ENCODE data around the gene HOXC9. TPM values are rescaled to one million over a fixed set of nuclear protein-coding genes. Genes with fewer than 3 reads are reported as not detected.

Gene HOXC9
- total RNA-seq, 1 experiment from 2014 or later = 7.8 TPM

DNA sequence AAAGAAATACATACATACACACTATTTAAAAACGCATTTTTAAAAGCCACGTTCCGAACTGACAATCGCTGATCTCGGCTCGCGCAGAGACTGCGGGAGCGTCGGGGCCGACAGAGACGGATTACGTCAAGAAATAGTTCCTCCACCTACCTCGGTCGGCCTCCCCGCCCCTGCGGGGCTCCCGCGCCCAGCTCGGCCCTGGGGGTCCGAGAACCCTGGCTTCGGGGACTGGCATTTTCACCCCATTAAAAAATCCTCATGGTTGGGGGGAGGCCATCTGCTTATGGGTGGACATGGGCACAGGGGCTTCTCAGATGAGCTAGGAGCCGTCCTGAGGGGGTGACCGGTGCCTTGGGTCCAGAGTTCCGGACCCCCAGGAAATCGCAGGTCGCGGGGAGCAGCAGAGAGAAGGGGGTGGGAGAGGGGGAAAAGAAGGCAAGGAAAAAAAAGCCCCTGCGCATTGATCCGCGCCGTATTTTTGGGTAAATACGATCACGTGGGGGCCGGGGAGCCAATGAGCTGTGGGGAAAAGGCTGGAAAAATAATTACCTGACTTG is 324 bp upstream of the HOXC9 start:
- peak; percentile 86 for DNase-seq (ENCODE audit: low read depth)

DNA sequence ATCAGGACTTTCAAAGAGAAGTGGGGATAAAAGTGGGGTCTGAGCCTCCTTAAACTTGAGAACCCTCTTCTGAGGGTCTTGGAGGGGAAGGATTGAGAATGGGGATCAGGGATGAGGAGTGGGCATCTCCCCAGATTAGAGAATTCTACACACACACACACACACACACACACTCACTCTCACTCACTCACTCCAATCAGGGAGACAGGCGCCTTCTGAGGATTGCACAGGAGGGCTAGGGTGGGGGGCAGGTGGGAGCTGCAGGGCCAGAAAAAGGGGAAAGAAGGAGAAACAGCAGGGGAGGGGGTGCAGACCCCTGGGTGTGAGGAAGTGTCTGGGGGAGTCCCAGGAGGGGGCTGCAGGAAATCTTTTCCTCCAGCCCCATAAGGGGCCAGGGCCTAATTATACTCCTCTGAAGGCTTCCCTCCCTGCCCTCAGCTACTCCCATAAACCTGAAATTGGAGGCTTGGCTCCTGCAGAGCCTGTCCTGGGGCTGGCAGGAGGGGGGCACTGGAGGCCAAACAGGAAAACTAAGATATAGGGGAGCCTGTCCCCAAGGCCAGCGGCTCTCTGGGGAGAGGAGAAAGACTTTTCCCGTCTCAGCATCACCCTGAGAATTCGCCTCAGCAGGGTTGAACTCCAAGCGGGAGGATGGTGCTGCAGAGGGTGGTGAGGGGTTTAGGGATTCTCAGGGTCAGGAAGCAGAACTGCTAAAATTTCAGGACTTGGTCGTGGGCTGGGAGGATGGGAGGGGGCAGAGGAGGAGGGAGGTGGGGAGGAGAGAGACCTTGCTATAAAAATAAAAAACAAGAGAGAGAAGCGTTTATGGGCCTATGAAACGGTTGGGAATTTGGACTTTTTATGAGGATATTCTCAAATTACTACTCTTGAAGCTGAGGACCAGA is 1.6 kb downstream of the HOXC9 start:
- DNase-seq (ENCODE audit: low read depth) = peak; percentile 11

- no peak for DNase-seq (ENCODE audit: low read depth)
Observed at GRCh38 chr12:54002278-54002914, 2.4 kb downstream of the HOXC9 start.

DNA sequence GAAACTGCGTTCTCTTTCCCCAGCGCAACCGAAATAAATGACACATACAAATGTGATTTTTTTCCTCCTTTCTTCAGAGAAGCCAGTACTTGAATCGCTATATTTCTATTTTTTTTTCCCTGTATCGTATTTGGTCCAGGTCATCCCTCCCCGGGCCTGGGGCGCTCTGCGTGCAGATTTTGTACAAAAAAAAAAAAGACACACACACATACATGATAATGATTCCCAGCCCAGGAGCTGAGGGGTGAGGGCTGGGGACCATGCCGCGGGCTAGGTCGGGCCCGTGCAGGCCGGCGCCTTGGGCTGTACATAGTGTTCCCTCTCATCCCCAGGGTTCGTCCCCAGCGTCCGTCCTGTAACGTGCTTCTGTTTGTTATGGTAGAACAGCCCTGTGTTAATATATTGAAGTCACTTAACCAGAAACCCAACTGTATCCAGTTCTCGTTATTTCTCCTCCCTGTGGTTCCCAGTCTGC is 3.0 kb downstream of the HOXC9 start:
- no peak for DNase-seq (ENCODE audit: low read depth)

- DNase-seq (ENCODE audit: low read depth) = no peak
Observed at GRCh38 chr12:54003625-54004024, 3.7 kb downstream of the HOXC9 start.

GRCh38 chr12:54004063-54004840 is 4.3 kb downstream of the HOXC9 start:
- peak; percentile 45 for DNase-seq (ENCODE audit: low read depth)

DNA sequence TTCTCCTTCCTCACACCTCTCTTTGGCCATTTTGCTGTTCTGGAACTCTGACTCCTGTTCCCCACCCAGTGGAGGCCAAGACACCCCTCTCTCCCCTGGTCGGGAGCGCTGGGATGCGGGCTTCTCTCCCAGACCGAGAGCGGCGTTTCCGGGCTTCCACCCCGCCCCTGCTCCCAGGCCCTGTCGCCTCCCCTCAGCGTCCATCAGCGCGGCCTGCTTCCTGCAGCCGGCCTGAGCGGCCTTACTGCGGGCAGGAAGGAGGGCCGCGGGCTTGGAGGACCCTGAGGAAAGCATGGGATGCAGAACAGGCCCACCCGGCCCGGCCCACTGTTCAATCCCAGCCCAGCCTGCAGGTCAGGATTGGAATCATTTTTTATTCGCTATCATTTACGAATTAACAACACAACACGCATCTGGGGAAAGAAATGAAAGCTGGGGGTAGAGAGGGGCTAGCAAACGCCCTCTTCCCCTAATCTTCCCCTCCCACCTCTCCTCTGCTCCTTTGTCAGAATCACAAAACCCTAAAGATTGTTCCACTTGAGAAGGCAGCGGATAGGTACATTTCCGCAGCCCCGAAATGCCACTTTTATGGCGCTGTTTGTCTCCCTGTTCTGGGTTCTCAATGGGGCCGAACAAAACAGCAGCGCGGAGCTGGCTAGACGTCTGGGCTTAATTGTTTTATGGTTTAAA is 5.0 kb downstream of the HOXC9 start:
- DNase-seq (ENCODE audit: low read depth) = peak; percentile 69

GRCh38 chr12:54005531-54005852 is 5.5 kb downstream of the HOXC9 start:
- DNase-seq (ENCODE audit: low read depth) = peak; percentile 49

- peak; percentile 87 for DNase-seq (ENCODE audit: low read depth)
Observed at GRCh38 chr12:54005853-54006558, 6.0 kb downstream of the HOXC9 start.

GRCh38 chr12:54006559-54007220 is 6.7 kb downstream of the HOXC9 start:
- DNase-seq (ENCODE audit: low read depth) = peak; percentile 50

DNA sequence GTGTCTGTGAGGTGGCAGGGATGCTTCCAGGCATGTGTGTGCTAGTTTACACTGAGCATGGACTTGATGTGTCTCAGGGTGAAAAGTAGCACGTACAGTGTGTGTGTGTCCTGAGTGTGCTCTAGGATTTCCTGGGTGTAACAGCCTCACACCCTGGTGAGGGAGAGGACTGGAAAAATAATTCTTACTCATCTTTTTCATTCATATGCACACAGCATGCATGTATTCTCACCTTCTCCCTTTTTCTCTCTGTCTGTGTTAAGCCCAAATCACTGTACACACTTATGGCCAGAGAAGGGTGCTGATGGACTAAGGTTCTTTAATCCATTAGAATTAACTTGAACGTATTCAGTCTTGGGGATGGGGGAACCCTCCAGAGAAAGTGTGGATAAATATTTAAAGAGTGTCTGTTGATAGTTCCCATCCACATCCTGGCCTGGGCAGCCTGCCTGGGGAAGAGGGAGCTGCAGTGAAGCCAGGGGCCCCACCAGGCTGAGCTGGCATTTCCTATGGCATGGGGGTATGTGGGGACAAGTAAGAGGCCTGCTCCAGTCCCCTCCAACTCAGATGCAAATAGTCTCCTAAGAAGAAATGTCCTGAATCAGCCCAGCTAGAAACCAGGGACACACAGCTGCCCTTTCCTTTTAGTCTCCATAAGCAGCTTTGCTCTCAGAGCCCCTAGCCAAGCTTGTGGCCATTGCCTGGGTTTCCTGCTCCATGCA is 7.7 kb downstream of the HOXC9 start:
- no peak for DNase-seq (ENCODE audit: low read depth)

GRCh38 chr12:54008260-54008552 is 8.2 kb downstream of the HOXC9 start:
- DNase-seq (ENCODE audit: low read depth) = no peak

GRCh38 chr12:54009171-54010052 is 9.5 kb downstream of the HOXC9 start:
- no peak for DNase-seq (ENCODE audit: low read depth)

DNA sequence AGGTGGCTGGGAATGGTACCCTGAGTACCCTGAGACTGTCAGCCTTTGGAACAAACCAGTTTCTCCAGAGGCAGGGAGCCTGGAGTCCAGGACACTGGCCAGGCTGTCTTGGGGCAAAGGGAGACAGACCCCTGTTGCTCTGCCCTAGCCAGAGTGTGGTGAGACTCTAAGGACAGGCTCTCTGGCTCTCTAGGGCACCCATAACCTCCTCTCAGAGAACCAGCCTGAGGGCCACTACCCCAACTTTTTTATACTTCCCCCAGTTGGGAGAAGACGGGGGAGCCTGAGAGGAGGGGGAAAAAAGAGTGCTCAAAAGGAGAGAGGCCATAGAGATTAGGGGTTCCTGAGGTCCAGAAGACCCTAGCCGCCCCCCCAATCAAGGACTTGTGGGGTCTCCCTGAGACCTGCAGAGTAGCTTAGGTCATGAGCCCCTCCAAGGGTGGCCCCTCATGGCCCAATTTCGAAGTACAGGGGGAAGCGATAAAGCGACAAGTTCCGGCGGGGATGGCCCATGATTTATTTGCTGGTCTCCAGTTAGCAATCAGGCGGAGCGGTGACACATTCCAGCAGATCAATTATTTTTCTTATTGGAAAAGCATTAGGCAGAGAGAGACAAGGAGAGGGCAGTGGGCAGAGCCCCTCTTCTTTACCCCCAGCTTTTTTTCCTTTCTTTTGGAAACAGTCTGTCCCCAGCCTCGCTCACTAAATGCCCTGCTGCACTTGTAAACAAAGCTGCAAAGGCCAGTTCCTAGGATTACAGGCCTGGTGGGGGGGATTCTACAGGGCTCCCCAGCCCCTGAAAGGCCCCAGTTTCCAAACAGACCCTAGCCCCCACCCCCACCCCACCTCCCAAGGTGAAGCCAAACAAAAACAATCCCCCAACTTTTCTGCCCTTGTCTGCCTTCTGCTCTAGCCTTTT is 10.4 kb downstream of the HOXC9 start:
- no peak for DNase-seq (ENCODE audit: low read depth)

- no peak for DNase-seq (ENCODE audit: low read depth)
Observed at GRCh38 chr12:54010972-54011664, 11.2 kb downstream of the HOXC9 start.

DNA sequence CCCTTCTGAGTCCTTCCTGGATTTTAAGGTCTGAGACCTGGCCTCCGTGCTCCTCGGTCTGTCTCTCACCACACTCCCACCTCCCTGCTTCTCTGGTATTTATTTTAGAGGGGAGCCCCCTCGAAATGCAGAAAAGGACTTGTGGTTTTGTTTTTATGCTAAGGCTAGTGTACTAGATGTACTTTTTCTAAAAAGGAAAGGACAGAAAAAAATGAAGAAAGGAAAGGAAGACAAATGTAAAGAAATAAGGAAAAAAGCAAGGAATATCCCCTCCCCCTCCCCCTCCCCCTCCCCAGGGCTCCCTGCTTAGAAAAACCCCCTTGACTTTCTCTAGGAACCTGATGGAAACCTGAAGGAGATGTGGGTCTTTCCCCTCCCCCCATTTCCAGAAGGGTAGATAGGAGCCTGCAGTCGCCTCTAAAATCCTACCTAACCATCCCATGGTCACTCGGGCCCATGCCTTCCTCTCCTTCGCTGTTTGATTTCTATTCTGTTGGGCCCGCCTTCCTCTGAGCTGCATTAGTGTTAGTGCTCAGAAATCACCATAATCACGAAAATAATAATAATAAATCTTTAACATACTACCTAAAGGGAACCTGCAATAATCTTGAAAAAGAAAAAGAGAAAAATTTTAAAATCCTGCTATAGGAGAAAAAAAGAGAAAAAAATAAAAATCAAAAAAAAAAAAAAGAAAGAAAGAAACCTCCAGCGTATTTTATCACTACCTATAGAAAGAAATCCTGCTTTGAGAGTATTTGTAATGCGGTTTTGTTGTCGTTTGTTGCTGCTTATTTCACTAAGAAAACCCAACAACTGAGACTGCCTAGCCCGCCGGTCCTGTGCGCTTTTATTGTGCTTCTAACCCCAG is 11.9 kb downstream of the HOXC9 start:
- DNase-seq (ENCODE audit: low read depth) = no peak

Data from LHCN-M2 (cell line).